HG02759 (cell line): Measurements from ENCODE around the gene PAK5.

Source experiments
- ATAC-seq: cut with Tn5 transposase; IDR thresholded peaks from one replicate; pipeline ENCODE4 v1.9.1; 2021; ENCODE audit warnings: mild to moderate bottlenecking, moderate library complexity; ENCODE audit not compliant: unreplicated experiment

The PAK5 gene

DNA sequence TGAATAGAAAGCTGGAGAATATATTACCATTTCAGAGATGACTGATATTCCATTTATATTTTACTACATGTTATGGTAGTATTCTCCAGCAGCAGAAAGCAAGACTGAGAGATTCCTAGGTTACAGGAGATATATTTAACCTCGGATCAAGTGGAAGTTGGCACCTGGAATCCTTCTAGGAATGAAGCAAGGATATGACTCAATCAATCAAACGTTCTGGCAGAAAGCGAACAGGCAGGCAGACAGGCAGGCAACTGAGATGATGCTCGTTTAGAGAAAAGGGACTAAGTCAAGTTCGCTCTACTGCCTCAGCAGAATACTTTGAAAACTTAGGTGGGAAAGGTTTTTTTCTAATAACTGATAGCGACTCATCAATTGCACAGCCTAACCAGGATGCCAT, 46.2 kb downstream of the PAK5 start:
- ATAC-seq, result no peak

DNA sequence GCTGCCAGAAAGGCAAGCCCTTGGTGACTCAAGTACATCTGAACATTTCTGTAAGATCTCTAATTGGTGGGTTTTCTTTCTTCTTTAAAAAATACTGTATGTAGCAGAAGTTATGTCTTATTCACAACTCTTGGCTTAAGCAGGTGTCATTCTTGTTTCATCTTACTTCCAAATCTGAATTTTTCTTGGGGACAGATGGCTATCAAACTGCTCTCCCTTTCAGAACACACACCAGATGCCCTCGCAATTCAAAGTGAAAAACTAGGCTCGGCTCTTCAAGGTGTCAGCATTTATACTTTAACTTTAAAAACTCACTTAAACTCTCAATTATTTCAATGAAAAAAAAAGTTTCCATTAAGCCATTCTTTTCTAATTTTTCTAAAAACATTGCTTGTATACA, 49.7 kb downstream of the PAK5 start:
- no peak for ATAC-seq

- ATAC-seq, result no peak
Observed at GRCh38 chr20:9775176-9775575, 63.7 kb downstream of the PAK5 start.

DNA sequence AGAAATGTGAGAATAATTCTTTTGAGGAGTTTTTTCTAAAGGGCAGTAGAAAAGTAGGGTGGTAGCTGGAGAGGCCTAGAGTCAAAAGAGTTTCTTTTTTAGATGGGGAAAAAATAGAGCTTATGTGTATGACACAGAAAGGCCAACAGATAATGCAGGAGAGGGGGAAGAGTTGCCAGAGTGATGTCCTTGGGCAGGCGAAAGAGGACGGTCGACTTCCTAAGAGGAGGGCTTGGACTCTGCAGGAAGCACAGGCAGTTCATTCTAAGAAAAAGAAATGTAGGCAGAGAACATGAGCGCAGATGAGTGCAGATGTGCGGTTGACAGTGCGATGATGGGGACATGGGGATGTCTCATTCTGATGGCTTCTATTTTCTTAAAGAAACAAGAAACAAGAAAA, 68.9 kb downstream of the PAK5 start:
- ATAC-seq, result no peak

GRCh38 chr20:9761476-9761875, 77.4 kb downstream of the PAK5 start:
- no peak for ATAC-seq

DNA sequence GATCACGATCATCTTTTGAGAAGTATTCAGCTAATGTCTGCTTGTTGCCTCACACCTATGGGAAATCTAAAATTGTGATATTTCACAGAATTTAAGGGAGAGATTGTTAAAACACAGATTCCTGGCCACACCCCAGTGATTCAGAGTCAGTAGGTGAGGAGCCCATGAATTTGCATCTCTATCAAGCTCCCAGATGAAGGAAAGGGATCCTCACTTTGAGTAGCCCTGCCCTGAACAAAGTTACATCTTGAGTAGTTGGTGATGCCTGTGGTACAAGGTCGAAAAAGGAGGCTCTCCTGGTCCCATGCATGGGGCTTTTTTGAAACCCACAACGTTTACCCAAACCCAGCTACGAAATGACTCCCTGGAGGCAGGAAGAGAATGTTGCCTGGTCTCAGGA, 79.5 kb downstream of the PAK5 start:
- ATAC-seq, result no peak

DNA sequence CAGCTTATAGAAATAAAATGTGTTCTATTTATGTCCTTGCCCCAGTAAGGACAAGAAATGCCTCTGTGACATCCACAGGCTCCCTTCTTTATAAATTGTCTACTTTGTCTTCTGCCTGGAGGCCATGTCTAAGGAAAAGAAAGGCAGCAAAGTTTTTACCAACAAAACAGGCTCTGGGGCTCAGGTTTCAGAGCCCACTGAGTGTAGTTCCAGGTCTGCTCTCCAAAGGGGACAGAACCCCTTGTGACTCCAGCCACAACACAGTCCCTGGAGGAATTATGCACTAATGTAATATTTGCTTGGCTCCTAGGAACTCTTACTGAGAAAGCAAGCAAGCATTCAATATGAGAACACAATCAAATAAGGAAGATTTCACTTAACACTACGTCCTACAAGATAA, 80.1 kb downstream of the PAK5 start:
- no peak for ATAC-seq

- ATAC-seq, result no peak
Observed at GRCh38 chr20:9756660-9757059, 82.2 kb downstream of the PAK5 start.

DNA sequence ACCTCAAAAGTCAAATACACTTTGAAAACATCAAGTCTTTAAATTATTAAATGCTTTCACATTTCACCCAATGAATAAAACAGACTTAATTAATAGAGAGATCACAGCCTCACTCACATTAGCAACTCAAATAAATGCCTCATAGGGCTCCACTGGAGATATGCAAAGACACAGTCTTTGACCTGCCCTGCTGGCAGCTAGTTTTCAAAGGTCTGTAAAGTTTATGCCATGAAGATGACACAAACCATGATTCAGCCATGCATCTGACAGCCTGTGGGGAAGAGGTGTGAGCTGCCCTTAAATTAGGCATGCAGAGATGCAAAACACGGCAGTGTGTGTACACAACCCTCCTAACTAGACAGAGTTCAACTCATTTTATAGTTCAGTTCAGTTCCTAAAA, 83.6 kb downstream of the PAK5 start:
- ATAC-seq, result no peak

GRCh38 chr20:9744551-9744950, 94.3 kb downstream of the PAK5 start:
- ATAC-seq, result peak; percentile 39

- no peak for ATAC-seq
Observed at GRCh38 chr20:9743871-9744270, 95.0 kb downstream of the PAK5 start.

- no peak for ATAC-seq
Observed at GRCh38 chr20:9742821-9743220, 96.1 kb downstream of the PAK5 start.

GRCh38 chr20:9741996-9742395, 96.9 kb downstream of the PAK5 start:
- no peak for ATAC-seq

DNA sequence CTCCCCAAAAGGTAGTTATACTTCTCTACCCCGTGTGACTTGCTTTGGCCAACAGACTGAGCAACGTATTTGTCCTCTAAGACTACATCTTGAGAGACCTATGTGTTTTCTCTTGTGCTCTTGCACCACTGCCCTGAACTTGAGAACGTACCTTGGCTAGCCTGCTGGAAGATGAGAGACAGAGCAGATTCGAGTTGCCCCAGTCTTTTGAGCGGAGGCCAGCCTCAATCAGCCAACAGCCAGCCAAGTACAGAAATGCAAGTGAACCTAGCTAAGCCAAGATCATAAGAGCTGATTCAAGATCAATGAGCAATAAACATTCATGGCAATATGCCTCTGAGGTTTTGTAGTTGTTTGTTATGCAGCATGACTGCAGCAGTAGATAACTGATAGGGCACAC, 98.4 kb downstream of the PAK5 start:
- no peak for ATAC-seq

DNA sequence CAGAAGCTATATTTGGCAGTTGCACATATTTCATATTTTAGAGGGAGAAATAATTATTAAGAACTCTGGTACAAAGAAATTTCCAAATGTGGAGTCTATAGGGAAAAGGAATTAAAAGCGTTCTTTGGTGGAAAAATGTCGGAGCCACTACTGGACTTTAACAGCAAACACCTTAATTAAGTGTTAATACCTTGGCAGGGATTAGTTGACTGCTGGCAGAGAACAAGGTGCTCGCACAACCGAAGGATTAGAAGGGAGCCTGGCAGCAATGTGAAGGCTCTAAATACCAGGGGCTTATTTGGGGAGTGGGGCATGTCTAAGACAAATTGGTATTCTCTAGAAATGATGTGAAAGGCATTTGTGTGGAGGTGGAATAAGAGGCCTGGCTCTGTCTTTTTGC, 98.9 kb downstream of the PAK5 start:
- no peak for ATAC-seq

- no peak for ATAC-seq
Observed at GRCh38 chr20:9736373-9736772, 102.5 kb downstream of the PAK5 start.

DNA sequence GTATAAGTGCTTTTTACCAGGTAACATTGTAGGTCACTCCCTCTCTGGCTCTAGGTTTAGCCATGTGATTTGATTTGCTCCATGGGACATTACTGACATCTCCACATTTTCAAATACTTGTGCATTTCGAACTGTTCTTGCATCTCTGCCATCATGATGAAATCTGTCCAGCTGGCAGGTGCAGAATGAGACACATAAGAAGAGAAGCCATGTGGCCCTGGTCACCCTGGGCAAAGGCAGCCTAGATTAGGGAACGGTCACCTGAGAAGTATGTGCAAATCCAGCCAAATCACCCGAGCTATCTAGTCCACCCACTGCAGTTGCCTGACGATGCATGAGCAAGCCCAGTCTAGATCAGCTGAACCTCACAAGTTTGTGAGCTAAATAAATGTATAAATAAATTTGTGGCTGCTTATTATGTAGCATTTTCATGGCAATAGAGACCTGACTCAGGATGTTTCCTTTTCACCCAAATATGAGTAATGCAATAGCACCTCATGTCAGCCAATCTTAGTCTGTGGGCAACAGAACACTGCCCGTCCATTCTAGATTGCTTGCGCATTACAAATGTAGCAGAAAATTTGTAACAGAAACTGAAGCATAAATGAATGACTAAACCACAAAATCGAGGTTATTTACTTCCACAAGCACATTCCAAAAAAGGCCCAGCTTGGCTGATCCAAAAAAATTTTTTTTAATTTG, 115.2 kb downstream of the PAK5 start:
- no peak for ATAC-seq

DNA sequence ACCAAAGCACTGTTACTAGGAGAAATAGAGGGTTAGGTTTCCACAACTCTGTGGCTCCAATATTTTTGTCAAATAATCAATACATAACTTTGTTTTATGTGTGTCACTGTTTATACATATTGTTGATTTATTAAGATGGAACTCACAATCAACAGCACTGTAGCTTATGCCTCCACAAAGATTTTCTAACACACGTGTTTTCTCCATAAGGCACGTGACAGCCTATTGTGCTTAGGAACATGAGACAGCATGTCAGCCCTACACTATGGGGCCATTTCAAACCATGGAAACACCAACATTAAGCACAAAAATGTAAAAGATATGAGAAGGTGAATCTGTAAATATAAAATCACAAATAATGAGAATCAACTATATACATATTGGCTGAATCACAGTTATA, 127.0 kb downstream of the PAK5 start:
- no peak for ATAC-seq

GRCh38 chr20:9710685-9711084, 128.2 kb downstream of the PAK5 start:
- ATAC-seq, result no peak

DNA sequence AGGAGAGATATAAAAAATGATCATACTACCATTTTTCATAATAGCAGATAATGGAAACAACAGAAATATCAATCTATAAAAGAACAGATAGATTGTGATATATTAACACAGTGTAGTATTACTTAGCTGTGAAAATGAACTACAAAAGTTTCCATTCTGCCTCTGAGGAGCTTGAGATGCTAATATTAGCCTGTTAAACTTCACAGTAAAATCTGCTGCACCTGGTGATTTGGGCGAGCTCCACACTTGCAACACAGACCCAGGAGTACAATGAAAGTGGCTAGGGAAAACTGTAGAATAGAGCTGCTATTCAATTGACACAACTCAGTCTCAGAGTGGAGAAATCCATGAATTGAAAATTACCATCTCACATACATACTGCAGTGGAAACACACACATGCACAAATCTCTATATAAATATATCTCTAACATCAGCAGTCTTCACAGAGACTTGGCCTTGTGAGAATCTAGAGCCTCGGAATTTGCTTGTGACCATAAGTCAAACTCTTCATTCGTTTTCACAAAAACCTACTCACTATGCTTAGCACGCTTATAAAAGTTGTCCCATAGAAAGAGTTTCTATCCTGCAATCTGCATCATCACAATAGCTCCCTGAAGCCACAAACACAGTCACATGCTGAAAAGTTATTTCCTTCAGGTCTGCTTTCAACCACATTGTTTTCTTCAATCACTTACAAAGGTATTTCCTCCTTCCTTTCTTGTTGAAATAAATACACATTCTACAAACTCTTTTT, 133.0 kb downstream of the PAK5 start:
- no peak for ATAC-seq

DNA sequence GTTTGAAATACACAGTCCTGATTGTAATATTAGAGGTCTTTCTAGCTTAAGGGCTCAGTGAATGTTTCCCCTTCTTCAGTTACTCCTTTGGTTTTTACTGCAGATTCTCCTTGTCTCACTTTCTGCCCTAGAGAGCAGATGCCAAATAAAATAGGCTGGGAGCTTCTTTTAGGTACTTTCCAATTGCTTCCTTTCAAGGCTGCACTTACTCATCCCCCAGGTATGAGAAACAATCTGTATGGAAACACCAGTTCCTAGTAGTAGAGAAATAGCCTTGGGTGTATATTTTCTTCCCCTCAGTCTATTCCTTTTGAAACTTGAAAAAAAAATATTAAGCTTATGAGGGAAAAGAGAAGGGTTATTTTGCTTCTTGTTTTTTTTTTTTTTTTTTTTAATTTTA, 139.7 kb downstream of the PAK5 start:
- ATAC-seq, result no peak

GRCh38 chr20:9689041-9689440, 149.8 kb downstream of the PAK5 start:
- ATAC-seq, result no peak

GRCh38 chr20:9686866-9687265, 152.0 kb downstream of the PAK5 start:
- ATAC-seq, result no peak
